GM12872 (cell line): Measurements from ENCODE around the gene CTCFL.

ENCODE experiments used
- TF ChIP-seq, protein P1 (sequence below): IDR thresholded peaks from 3 replicates; pipeline ENCODE4 v1.5.1; 2011; ENCODE audit warnings: low read depth, mild to moderate bottlenecking, low read length, moderate library complexity; ENCODE audit not compliant: insufficient read depth

Gene CTCFL

DNA sequence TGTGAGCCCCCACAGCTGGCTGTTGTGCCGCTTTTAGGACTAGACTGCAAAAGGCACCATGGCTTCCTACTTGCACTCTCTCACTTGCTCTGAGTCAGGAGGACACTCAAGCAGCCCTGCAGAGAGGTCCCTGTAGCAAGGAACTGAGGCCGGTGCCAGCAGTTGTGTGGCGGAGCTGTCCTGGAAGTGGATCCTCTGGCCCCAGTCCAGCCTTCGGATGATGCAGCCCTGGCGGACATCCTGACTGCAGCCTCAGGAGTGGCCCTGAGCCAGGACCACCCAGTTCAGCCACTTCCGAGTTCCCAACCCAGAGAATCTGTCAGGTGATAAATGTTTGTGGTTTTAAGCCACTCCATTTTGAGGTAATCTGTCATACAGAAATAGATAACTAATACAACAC, 17.5 kb downstream of the CTCFL start:
- TF ChIP-seq, protein P1, sequence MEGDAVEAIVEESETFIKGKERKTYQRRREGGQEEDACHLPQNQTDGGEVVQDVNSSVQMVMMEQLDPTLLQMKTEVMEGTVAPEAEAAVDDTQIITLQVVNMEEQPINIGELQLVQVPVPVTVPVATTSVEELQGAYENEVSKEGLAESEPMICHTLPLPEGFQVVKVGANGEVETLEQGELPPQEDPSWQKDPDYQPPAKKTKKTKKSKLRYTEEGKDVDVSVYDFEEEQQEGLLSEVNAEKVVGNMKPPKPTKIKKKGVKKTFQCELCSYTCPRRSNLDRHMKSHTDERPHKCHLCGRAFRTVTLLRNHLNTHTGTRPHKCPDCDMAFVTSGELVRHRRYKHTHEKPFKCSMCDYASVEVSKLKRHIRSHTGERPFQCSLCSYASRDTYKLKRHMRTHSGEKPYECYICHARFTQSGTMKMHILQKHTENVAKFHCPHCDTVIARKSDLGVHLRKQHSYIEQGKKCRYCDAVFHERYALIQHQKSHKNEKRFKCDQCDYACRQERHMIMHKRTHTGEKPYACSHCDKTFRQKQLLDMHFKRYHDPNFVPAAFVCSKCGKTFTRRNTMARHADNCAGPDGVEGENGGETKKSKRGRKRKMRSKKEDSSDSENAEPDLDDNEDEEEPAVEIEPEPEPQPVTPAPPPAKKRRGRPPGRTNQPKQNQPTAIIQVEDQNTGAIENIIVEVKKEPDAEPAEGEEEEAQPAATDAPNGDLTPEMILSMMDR, result no peak

DNA sequence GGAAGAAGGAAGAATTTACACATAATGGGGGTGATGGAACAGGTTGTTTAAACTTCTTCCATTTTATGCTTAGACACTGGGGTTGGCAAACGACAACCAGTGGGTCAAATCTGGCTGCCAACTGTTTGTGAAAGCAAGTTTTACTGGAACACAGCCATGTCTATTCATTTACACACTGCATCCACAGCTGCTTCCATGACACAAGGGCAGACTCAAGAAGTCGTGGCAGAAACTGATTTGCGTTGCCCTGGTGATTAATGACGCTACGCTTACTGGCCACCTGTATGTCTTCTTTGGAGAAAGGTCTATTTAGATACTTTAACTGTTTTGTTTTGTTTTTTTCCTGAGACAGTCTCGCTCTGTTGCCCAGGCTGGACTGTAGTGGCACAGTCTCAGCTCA, 19.0 kb downstream of the CTCFL start:
- TF ChIP-seq, protein P1, result no peak

DNA sequence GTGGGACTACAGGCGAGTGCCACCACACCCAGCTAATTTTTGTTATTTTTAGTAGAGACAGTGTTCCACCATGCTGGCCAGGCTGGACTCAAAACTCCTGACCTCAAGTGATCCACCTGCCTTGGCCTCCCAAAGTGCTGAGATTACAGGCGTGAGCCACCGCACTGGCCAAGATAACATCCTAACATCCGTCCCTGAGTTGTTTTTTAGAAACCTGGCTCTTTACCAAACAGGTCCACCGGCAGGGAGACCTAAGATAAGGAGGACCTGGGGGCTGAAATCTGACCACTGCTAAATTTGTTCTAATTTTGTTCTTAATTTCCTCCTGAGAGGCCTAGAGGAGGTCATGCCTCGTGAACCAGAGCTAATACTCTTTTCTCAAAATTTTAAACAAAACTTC, 20.5 kb downstream of the CTCFL start:
- TF ChIP-seq, protein P1, result no peak

DNA sequence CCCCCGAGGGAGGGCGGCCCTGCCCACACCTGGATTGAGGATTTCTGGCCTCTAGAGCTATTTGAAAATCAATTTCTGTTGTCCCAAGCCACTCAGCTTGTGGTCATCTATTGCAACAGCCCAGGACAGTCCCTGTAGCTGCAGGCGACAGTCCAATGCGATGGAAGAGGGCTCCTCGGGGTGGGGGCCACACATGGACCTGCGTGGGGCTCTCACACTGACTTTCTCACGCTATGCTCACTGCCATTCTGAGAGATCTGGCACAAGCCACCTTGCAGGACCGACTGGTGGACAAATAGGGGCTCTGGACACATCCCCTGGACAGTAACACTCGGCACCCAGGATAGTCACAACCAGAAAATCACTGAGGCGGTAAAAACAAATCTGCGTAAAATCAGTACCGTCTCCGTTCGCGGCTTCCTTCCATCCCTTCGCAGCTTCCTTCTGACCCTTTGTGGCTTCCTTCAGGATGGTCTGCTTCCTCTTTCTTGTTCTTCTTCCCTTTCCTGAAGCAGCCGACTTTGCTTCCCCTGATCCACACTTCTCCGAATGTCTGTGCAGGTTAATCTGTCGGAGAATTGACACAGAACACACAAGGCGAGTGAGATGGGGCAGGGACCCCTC, 21.8 kb downstream of the CTCFL start:
- TF ChIP-seq, protein P1, result no peak

DNA sequence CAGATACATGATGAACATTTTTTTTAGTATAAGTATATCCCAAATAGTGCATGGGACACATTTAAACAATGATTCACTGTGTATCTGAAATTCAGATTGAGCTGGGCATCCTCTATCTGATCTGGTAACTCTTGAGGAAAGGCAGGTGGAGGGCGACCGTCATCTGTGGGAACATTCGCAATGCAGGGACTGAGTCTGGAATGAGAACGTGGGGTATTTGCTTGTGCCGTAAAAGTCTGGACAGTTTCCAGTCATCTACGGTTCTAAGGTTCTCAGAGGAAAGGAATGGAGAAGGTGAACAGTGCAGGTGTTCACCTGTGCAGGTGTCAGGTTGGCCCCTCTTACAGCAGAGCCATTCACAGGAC, 22.6 kb downstream of the CTCFL start:
- TF ChIP-seq, protein P1, result no peak

DNA sequence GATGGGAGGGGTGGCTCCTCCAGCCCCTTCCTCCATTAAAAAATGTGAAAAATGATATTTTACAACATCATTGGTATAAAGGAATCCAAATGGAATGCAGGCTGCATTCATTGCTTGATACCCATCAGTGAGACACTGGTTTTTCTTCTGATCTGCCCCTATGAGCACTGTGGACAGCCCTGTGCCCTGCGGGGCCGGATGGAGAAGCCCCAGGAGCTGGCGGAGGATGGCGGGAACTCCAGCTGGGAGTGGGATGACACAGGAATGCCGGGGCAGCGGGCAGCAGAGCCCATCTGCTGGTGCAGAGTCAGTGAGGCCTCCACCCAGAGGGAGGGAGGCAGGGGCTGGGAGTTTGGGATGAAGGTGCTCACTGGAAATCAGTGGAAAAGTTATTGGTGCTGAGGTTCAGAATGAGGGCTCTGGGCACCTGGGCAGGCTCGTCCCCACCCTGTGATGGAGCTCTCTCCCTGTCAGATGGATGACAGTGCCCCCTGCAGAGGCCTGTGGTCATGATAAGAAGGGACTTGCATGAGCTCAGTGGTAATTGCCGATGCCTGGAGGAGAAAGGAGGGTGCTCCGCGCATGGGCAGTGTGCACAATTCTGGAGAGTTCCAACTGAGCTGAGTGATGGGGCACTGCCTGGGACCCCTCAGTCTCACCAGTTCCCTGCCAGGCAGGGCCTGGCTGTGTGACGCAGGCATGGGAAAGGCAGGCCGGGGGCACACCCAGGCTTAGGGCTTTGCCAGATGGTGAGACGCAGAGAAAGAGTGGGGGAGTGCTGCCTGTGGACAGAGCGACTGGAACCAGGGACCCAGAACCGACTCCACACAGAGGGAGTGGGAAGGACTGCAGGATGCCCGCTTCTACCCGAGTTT, 23.2 kb downstream of the CTCFL start:
- TF ChIP-seq, protein P1, result no peak

DNA sequence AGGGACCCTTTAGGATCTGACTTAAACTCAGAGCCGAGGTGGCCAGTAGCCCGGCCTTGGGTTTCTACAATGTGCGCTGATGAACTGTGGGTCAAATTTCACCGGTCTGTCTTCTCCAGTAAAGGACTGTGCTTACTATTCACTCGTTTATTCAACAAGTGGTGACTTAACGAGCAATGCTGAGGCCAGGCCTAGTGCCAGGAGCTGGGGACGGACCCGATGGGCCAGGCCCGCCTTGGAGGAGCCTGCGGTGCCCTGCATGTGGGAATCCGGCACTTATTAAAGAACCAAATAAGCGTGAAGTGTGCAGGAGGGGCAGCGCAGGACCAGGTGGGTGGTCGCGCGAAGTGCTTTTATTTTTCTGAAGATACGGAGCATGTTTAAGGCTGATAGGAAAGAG, 24.0 kb downstream of the CTCFL start:
- TF ChIP-seq, protein P1, result no peak
